Measurements from ENCODE around the gene SYNPR. TPM values are rescaled to one million over a fixed set of nuclear protein-coding genes. Genes with fewer than 3 reads are reported as not detected.

Gene SYNPR
- total RNA-seq, 1 experiment from 2014 or later, result not detected

GRCh38 chr3:63471781-63472180 is 193.7 kb downstream of the SYNPR start:
- DNase-seq (ENCODE audit: low spot score), result no peak

- DNase-seq (ENCODE audit: low spot score), result no peak
These were observed 195.6 kb downstream of the SYNPR start for GRCh38 chr3:63473641-63474166.

- no peak for DNase-seq (ENCODE audit: low spot score)
These were observed 196.9 kb downstream of the SYNPR start for GRCh38 chr3:63474828-63475518.

- no peak for DNase-seq (ENCODE audit: low spot score)
These were observed 199.5 kb downstream of the SYNPR start for GRCh38 chr3:63477494-63478129.

GRCh38 chr3:63478990-63479660 is 201.0 kb downstream of the SYNPR start:
- no peak for DNase-seq (ENCODE audit: low spot score)

DNA sequence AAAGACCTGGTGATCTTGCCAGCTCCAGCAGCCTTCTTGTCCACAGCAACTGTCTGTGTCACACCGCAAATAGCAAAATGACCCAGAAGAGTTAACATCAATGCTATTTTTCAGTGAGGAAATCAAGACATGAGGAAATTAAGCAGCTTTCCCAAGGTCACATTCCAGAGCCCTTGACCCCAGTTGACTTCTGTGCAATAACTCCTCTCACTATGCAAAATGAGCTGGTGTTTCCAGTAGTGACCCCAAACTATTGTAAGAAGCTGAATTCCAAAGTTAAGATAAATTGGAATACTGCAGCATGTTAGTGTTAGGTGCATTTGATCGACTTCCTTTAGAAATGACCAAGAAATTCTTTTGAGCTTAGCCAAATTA is 201.5 kb downstream of the SYNPR start:
- DNase-seq (ENCODE audit: low spot score), result no peak

DNA sequence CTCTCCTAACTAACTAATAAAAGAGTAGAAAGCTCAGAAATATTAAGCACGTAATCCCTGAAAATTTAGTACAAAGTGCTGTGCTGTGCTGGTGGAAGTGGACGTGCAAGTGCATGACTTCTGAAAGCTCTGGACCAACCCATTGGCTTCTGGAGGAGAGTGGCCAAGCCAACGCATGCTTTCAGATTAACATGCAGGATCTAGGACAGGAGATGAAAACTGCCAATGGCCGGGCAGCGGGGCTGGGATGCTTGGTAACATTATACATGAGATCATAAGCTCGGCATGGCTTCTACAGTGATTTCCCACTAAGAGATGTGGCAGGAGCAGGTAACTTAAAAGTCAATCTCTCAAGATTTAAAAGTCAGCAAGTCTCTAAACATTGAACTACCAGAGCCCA is 203.5 kb downstream of the SYNPR start:
- DNase-seq (ENCODE audit: low spot score), result no peak

DNA sequence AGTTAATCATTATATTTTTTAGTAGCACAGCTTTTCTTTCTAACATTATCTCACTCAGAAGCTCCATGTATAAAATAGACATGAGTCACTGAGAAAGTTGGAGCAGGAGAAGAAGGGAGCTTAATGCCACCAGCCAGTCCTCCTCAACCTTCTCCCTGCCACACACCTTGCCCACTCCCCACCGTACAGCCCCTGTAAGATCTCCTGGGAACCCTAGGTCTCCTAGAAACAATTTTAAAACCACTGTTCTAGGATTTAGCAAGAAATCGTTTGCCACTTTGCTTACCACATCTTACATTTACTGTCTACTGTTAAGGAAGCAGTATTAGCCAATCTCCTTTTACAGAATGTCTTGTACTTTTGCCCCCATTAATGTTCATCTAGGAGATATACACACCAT is 204.2 kb downstream of the SYNPR start:
- DNase-seq (ENCODE audit: low spot score), result no peak

DNA sequence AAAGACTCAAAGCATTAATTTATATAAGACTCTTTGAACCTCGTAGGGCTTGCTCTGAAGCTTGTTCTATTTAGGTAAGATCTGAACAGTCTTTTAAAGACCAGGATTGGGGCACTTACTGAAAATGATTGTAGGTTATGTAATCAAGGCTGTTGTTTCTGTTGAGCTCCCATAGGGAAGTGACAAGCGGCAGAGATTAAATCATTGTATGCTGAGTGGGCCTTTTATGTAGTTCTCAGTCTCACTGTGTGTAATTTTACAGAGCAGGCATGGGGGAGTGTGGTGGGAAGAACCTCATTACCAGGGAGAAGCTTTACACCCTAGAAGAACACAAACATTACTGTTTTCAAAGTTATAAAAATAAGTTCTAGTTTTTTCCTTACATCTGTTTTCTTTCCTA is 214.4 kb downstream of the SYNPR start:
- no peak for DNase-seq (ENCODE audit: low spot score)

DNA sequence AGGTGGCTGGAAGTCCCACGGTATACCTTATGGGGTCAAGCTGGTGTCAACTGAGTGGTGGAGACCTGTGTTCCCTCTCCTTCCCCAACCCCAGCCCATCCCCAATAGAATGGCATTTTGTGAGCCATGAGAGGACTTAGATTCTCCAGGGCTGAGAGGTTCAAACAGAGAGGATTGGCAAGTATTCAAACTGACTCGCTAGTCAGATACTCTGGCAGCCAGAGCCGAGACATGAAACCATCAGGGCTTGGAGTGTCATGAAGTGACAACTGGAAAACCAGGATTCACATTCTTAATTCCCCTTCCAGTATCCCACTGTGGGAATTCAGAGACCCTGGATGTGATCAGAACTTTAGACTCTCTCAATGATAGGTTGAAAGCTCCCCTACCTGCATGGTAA is 215.0 kb downstream of the SYNPR start:
- DNase-seq (ENCODE audit: low spot score), result no peak

DNA sequence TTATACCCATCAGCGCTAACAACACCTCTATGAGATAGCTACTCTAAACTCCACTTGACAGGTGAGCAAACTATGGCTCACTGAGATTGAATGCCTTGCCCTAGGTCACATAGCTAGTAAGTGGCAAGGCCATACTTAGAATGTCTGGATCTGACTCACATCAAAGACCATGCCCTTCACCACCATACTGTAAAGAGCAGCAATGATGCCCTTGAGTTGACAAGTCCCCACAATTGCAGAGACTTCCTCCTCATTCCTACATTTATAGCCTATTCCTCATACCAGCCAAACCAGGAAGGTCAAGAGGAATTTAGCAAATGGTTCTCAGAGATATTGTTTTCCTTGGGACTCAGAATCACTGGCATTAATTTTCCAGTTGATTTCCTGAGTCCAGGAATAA is 216.5 kb downstream of the SYNPR start:
- DNase-seq (ENCODE audit: low spot score), result no peak

DNA sequence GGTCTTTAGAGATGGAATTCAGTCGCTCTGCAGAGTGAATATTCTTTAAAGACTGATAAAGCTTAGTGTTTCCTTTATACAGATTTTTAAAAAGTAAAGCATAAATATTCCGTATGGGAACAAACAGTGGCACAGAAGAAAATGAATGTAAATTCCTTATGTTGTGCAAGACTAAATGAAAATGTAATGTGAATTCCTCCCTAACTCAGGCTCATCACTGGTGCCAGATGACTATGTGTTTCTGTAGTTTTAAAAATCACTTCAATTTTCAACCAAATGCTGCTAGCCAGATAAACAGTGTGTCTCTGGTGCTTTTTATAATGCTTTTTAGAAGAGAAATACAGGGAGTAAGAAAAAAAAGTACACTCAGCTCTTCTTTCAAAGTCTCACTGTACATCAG is 219.5 kb downstream of the SYNPR start:
- no peak for DNase-seq (ENCODE audit: low spot score)

DNA sequence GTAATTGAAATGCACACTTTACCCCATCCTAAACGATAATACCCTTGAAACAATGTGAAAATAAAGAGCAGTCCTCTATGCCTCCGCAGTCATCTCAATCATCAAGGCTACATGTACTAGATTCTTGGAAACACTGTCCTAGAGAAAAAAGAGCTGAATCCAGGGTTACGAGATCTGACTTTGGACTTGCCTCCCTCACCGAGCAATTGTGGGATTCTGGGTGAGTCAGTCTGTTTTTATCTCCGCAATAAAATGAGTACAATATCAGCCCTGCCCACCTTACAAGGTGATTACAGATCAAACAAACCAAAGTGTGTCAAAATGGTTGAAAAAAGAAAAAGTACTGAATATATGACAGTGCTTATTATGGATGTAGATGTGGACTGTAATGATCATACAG is 222.1 kb downstream of the SYNPR start:
- no peak for DNase-seq (ENCODE audit: low spot score)

DNA sequence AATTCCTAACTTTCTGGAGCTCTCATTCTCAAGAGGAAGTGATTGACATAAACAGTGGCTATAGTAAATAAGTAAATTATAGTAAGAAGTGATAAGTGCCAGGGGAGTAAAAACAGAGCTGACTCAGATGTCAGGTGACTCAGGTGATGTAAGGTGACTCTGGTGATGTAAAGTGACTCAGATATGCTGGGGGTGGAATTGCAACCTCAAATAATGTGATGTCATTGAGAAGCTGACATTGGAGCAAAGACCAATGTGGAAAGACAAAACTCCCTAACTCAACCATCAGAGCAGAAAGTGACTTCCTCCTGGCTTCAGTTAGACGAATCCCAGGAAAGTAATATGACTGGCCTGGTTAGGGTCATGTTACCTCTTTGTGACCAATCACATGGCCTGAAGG is 230.2 kb downstream of the SYNPR start:
- DNase-seq (ENCODE audit: low spot score), result peak; percentile 23

- DNase-seq (ENCODE audit: low spot score), result no peak
These were observed 230.7 kb downstream of the SYNPR start for GRCh38 chr3:63508771-63509170.

DNA sequence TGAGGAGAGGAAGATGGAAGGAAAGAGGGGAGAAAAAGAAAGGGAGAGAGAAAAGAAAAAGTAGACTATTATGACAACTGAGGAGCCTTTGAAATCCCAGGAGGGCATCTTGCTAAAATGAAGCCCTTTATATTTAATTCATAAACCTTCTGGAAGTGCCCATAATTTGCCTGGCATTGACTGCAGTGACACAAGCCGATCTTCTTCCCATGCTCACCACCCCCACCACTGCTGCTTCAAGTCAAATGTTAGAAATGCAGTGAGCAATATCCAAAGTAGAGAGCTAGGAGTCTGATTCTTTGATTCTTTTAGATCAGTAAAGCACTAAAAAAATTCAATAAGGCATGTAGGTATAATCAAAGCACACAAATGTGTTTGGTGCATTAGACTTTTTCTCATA is 235.7 kb downstream of the SYNPR start:
- DNase-seq (ENCODE audit: low spot score), result no peak

- DNase-seq (ENCODE audit: low spot score), result no peak
These were observed 236.6 kb downstream of the SYNPR start for GRCh38 chr3:63514678-63515077.

GRCh38 chr3:63519426-63519825 is 241.3 kb downstream of the SYNPR start:
- DNase-seq (ENCODE audit: low spot score), result peak; percentile 4

- no peak for DNase-seq (ENCODE audit: low spot score)
These were observed 243.5 kb downstream of the SYNPR start for GRCh38 chr3:63521657-63522056.

- peak; percentile 8 for DNase-seq (ENCODE audit: low spot score)
These were observed 245.0 kb downstream of the SYNPR start for GRCh38 chr3:63523100-63523499.

DNA sequence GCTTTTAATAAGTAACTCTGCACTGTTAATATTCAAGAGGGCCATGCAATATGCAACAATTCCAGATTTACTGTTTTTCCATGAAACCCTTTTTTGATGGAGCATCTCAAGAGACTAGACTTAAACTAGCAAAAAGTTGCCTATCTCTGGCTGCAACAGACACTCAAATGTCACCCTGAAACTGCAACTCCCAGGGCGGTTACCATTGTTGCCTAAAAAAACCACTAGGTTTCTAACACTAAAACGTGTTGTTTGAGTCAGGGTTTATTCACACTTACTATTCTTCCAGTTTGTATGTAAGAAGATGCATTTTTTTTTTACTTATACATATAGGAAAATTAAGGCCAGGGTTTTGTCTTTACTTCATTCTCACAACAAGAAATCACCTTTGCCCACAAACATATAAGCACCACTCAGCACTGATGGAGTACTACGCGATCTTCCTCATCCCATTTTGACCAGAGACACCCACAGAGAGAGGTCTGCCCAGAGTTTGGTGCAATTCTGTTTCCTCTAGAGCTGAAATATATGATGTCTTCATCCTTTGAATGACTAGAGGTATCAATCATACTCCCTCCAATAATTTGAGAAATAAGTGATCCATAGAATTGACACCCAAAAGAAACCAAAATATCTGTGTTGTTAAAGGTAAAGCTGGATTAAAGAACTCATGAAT is 250.4 kb downstream of the SYNPR start:
- DNase-seq (ENCODE audit: low spot score), result no peak

GRCh38 chr3:63532521-63532920 is 254.4 kb downstream of the SYNPR start:
- no peak for DNase-seq (ENCODE audit: low spot score)
